Neural crest cell (in vitro differentiated cells): Measurements from ENCODE around the gene ECSCR. TPM values are rescaled to one million over a fixed set of nuclear protein-coding genes. Genes with fewer than 3 reads are reported as not detected.
A peak's percentile ranks its signal among the peaks of the same experiment; 100 is the strongest.

ENCODE experiments used
- DNase-seq: peaks from one replicate; pipeline ENCODE4 v3.0.0; 2021; ENCODE audit warnings: low read depth, mixed read lengths, low spot score
- H3K27ac Mint-ChIP-seq: one replicate; pipeline ENCODE4 v1.8.0; 2021; ENCODE audit warnings: mild to moderate bottlenecking, mixed read lengths; ENCODE audit not compliant: unreplicated experiment
- H3K27me3 Mint-ChIP-seq: 2 replicates; pipeline ENCODE4 v1.8.0; 2021; ENCODE audit warnings: low read depth, mild to moderate bottlenecking, mixed read lengths
- H3K36me3 Mint-ChIP-seq: 2 replicates; pipeline ENCODE4 v1.8.0; 2021; ENCODE audit warnings: low read depth, mild to moderate bottlenecking, mixed read lengths
- H3K4me1 Mint-ChIP-seq: 2 replicates; pipeline ENCODE4 v1.8.0; 2021; ENCODE audit warnings: mixed read lengths
- H3K4me3 Mint-ChIP-seq: one replicate; pipeline ENCODE4 v1.8.0; 2021; ENCODE audit warnings: mild to moderate bottlenecking, mixed read lengths
- H3K9me3 Mint-ChIP-seq: 2 replicates; pipeline ENCODE4 v1.8.0; 2021; ENCODE audit warnings: mixed read lengths
- CTCF ChIP-seq: fragments of 200-600 bp; sonication (generic); conservative IDR thresholded peaks from 2 replicates; pipeline ENCODE4 v1.5.0; 2021; ENCODE audit warnings: antibody characterized with exemption, mild to moderate bottlenecking
- total RNA-seq: library from RNA; stranded (reverse); gene quantifications from 2 replicates; pipeline ENCODE4 v1.2.1, GENCODE V29; 2021

ECSCR gene
- total RNA-seq, 1 donor from 2014 or later: not detected

GRCh38 chr5:139468421-139468931, 5.9 kb upstream of the ECSCR start:
- H3K27me3 Mint-ChIP-seq: no peaks in the 10 kb centered on the region
- no peak for TF ChIP-seq CTCF
- H3K9me3 Mint-ChIP-seq: no peaks in the 10 kb centered on the region
- H3K4me1 Mint-ChIP-seq: peaks cover 15% of the 10 kb centered on the region
- no peaks in the 10 kb centered on the region for H3K36me3 Mint-ChIP-seq
- H3K4me3 Mint-ChIP-seq: no peak overlapping the region
- no peak for DNase-seq
- H3K27ac Mint-ChIP-seq: peak overlapping the region; percentile 32

GRCh38 chr5:139461698-139462097, 845 bp downstream of the ECSCR start:
- H3K27ac Mint-ChIP-seq: no peak overlapping the region

GRCh38 chr5:139461176-139461575, 1.4 kb downstream of the ECSCR start:
- TF ChIP-seq CTCF: no peak
- no peaks in the 10 kb centered on the region for H3K27me3 Mint-ChIP-seq
- peaks cover 17% of the 10 kb centered on the region for H3K4me1 Mint-ChIP-seq
- H3K36me3 Mint-ChIP-seq: no peaks in the 10 kb centered on the region
- H3K9me3 Mint-ChIP-seq: no peaks in the 10 kb centered on the region
- no peak overlapping the region for H3K4me3 Mint-ChIP-seq
- H3K27ac Mint-ChIP-seq: no peak overlapping the region
- no peak for DNase-seq

More at GRCh38 chr5:139461698-139462097, 845 bp downstream of the ECSCR start:
- no peaks in the 10 kb centered on the region for H3K27me3 Mint-ChIP-seq
- H3K4me3 Mint-ChIP-seq: no peak overlapping the region
- DNase-seq: no peak
- H3K36me3 Mint-ChIP-seq: no peaks in the 10 kb centered on the region
- TF ChIP-seq CTCF: no peak
- H3K9me3 Mint-ChIP-seq: no peaks in the 10 kb centered on the region
- H3K4me1 Mint-ChIP-seq: peaks cover 17% of the 10 kb centered on the region

GRCh38 chr5:139460455-139460854, 2.1 kb downstream of the ECSCR start:
- Mint-ChIP-seq H3K36me3 (no peaks in the 10 kb centered on the region), H3K27ac (no peak overlapping the region), H3K9me3 (no peaks in the 10 kb centered on the region), H3K4me1 (peaks cover 17% of the 10 kb centered on the region), H3K4me3 (no peak overlapping the region), H3K27me3 (no peaks in the 10 kb centered on the region)
- no peak for DNase-seq
- no peak for TF ChIP-seq CTCF

- H3K4me1 Mint-ChIP-seq: peaks cover 17% of the 10 kb centered on the region
- TF ChIP-seq CTCF: no peak
- no peak overlapping the region for H3K27ac Mint-ChIP-seq
- no peaks in the 10 kb centered on the region for H3K36me3 Mint-ChIP-seq
- H3K27me3 Mint-ChIP-seq: no peaks in the 10 kb centered on the region
- DNase-seq: no peak
- no peak overlapping the region for H3K4me3 Mint-ChIP-seq
- no peaks in the 10 kb centered on the region for H3K9me3 Mint-ChIP-seq
These were observed 3.0 kb downstream of the ECSCR start for GRCh38 chr5:139459451-139459934.
